GM12865 (cell line): ENCODE data around the gene FBRSL1.

Experiments used
- DNase-seq: peaks from one replicate; pipeline ENCODE4 v3.0.0; 2010; ENCODE audit warnings: low read depth
- H3K4me3 ChIP-seq: 2 replicates; pipeline ENCODE4 v1.5.1; 2011; ENCODE audit warnings: mild to moderate bottlenecking, low read depth, low read length, control low read depth
- TF ChIP-seq, protein P1 (sequence below): IDR thresholded peaks from 2 replicates; pipeline ENCODE4 v1.5.1; 2011; ENCODE audit warnings: low read length, control low read depth, low read depth, inconsistent platforms; ENCODE audit not compliant: insufficient read depth; ENCODE audit errors: missing control alignments

Gene FBRSL1

DNA sequence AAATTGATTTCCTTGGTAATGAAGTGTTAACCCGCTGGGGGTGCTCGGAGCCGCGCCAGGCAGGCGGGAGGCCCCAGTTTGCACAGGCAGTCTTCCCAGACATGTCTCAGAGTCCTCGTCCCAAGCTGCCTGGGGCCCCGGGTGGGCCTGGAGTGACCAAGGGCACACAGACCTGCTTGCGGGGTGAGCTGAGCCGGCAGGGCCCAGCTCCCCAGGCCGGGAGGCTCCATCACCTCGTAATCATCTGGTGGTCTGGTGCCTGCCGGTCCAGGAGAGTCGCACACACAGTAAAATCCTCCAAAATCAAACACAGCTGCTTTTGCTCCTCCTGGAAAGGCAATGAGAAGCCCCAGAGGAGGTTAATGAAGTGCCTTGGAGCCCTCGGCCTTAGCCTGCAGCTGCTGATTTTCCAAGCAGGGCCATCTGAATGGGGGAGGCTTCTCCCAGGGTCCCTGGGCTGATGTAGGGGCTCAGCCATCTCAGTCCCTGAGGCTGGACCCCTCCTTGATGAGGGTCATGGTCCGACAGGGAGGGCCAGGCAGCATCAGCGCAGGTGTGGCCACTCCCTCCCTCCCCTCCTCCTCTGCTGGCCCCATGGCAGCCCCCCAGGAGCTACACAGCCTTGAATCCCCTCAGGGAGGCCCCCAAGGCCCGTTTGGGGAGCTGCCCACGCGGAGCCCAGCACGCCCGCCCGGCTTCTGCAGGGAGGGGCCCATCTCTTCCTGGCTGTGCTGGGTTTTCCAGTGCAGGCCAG is 39.4 kb upstream of the FBRSL1 start:
- TF ChIP-seq, protein P1, sequence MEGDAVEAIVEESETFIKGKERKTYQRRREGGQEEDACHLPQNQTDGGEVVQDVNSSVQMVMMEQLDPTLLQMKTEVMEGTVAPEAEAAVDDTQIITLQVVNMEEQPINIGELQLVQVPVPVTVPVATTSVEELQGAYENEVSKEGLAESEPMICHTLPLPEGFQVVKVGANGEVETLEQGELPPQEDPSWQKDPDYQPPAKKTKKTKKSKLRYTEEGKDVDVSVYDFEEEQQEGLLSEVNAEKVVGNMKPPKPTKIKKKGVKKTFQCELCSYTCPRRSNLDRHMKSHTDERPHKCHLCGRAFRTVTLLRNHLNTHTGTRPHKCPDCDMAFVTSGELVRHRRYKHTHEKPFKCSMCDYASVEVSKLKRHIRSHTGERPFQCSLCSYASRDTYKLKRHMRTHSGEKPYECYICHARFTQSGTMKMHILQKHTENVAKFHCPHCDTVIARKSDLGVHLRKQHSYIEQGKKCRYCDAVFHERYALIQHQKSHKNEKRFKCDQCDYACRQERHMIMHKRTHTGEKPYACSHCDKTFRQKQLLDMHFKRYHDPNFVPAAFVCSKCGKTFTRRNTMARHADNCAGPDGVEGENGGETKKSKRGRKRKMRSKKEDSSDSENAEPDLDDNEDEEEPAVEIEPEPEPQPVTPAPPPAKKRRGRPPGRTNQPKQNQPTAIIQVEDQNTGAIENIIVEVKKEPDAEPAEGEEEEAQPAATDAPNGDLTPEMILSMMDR = no peak
- no peak for DNase-seq
- H3K4me3 ChIP-seq = no peak overlapping the region

GRCh38 chr12:132451172-132451835 is 38.6 kb upstream of the FBRSL1 start:
- peak; percentile 51 for DNase-seq
- no peak overlapping the region for H3K4me3 ChIP-seq
- TF ChIP-seq, protein P1 = no peak

DNA sequence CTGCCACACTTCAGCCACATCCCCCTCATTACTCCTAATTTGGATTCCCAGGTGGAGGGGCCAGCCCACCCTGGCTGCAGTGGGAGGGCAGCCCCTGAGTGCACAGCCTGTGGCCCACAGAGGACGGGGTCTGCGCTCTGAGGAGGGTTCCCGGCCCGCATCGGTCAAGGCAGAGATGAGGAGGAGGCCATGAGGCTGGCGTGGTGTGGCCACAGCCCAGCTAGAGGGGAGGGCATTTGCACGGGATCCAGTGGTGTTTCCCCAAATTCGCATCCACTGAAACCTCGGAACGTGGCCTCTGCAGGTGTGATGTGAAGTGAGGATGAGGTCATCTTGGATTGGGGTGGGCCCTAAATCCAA is 38.1 kb upstream of the FBRSL1 start:
- H3K4me3 ChIP-seq = no peak overlapping the region
- TF ChIP-seq, protein P1 = no peak

GRCh38 chr12:132452596-132453350 is 37.2 kb upstream of the FBRSL1 start:
- H3K4me3 ChIP-seq = no peak overlapping the region
- TF ChIP-seq, protein P1 = no peak
- no peak for DNase-seq

More for the DNA sequence above, 38.1 kb upstream of the FBRSL1 start:
- no peak for DNase-seq

DNA sequence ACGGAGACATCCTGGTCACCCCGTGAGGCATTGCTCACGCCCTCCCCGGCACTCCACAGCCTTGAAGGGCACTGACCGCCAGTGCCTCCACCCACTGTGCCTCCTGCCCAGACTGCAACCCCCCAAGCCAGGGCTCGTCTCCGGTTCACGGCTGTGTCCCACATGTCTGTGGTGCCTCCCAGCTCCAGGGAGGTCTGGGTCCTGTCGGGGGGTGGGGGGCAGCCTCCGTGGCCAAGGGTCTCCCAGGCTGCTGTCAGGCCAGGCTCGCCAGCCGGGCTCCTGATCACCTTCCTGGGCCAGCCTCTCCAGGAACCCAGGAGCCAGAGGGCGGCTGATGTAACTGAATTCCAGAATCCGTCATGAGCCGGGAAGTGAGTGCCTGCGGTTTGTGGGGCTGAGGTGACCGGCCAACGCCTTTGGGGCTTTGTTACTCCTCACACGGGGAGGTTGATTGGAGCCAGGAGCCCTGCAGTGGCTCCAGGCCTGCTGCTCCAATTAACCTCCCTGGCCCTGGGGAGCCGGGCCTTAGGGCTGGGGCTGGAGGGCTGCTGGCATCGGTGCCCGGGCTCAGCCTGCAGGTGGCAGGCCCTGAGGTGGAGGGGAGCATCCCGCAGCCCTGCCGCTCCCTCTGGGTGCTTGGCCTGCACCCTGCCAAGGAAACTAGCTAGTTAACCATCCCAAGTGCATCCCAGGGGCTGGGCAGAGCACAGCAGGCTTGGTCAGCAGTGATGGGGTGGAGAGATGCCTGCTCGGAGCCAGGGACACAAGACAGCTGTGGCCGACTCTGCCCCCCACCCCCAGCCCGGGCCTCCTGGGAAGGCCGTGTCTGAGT is 36.4 kb upstream of the FBRSL1 start:
- DNase-seq = no peak
- TF ChIP-seq, protein P1 = no peak
- no peak overlapping the region for H3K4me3 ChIP-seq

DNA sequence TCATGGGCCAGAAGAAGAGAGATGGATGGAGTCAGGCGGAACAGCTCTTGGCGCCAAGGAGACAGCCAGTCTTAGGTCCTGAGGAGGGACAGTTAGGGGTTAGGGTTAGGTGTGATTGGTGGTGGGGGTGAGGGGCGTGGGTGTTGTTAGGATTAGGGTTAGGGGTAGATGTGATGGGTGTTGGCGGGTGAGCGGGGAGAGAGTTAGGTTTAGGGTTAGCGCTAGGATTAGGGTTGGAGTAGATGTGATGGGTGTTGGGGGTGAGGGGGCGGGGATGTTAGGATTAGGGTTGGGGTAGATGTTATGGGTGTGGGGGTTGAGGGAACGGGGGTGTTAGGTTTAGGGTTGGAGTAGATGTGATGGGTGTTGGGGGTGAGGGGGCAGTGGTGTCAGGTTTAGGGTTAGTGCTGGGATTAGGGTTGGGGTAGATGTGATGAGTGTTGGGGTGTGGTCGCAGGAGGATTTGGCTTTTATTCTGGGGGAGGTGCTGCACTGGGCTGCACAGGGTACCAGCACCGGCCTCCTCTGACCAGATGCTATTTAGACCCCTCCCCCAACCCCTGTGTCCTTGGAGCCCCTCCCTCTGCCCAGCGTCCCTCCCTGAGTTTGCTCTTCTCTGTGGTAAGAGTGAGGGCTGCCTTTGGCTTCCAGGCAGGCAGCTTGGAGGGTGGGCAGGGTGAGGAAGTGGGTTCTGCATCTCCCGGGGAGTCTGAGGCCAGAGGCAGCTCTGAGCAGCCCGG is 35.6 kb upstream of the FBRSL1 start:
- no peak overlapping the region for H3K4me3 ChIP-seq
- DNase-seq = no peak
- TF ChIP-seq, protein P1 = no peak
